GF-D8 (cell line): ENCODE measurements around the gene CIITA.
"Not testable (repeated sequence)": the region's sequence is repeated elsewhere in the genome, so short reads cannot be mapped to it uniquely, and the experiment has no call there.

Experiments used
- DNase-seq: peaks from one replicate; lab custom pipeline; 2025; lab: John Stamatoyannopoulos, UW

Gene CIITA

DNA sequence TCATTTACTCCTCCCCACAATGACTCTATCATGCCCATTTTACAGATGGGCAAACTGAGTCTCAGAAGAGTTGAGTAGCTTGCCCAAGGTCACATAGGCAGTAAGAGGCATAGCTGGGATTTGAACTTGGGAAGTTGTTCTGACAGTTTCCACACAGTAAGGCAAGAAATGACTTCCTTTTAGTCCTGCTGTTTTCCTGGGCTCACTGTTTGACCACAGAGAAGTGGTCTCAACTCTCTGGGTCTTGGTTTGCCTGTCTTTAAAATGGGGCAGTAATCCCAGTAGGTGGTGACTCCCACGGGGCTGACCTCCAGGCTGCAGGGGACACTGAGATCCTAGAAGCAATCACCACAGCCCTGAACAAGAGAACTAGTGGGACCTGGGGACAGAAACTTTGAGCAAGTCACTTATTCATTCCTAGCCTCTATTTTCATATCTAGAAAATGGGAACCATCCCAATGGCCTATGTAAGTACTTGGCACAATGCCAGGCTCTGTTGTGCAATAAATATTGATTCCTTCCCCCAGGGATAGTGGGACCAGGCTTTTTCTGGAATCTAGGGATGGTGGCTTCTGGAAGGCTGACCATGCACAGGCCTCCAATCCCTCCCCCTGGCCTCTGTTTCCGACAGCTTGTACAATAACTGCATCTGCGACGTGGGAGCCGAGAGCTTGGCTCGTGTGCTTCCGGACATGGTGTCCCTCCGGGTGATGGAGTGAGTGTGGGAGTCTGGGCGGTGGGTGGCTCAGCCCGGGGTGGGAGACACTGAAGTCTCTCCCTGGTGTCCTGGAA, 44.7 kb downstream of the CIITA start:
- no peak for DNase-seq

- DNase-seq: no peak
Measured at GRCh38 chr16:10922328-10923145, 45.5 kb downstream of the CIITA start.

DNA sequence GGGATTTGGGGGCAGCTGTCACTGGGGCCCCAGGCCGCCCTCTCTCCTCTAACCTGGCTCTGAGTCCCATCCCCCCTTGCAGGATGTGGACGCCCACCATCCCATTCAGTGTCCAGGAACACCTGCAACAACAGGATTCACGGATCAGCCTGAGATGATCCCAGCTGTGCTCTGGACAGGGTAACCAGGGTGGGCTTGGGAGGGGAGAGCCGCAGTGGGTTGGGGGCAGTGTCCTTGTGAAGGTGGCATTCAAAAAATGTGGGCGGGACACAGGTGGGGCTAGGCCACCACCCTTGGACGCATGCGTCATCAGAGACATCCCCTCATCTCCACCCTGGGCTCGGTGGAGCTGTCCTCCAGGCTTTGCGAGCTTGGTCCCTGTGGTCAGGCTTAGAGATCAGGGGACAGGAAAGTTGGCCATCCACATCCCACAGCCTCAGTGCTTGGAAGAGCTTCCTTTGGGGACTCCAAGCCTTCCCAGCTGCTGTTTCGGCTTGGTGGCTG, 46.2 kb downstream of the CIITA start:
- no peak for DNase-seq

DNA sequence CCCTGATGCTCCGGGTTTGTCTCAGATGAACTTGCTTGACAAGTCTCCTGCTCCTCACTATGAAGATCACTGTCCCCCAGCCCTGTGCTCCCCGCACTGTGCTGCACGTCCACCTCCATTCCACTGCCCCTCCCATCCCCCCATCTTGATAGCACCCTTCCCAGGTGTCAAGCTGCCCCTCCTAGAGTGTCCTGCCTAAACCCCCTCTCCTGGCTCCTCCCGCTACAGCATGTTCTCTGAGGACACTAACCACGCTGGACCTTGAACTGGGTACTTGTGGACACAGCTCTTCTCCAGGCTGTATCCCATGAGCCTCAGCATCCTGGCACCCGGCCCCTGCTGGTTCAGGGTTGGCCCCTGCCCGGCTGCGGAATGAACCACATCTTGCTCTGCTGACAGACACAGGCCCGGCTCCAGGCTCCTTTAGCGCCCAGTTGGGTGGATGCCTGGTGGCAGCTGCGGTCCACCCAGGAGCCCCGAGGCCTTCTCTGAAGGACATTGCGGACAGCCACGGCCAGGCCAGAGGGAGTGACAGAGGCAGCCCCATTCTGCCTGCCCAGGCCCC, 46.7 kb downstream of the CIITA start:
- no peak for DNase-seq

- DNase-seq: not testable (repeated sequence)
Measured at GRCh38 chr16:10925285-10925684, 48.3 kb downstream of the CIITA start.

GRCh38 chr16:10926094-10926493, 49.1 kb downstream of the CIITA start:
- no peak for DNase-seq

GRCh38 chr16:10926867-10927266, 49.9 kb downstream of the CIITA start:
- DNase-seq: no peak

DNA sequence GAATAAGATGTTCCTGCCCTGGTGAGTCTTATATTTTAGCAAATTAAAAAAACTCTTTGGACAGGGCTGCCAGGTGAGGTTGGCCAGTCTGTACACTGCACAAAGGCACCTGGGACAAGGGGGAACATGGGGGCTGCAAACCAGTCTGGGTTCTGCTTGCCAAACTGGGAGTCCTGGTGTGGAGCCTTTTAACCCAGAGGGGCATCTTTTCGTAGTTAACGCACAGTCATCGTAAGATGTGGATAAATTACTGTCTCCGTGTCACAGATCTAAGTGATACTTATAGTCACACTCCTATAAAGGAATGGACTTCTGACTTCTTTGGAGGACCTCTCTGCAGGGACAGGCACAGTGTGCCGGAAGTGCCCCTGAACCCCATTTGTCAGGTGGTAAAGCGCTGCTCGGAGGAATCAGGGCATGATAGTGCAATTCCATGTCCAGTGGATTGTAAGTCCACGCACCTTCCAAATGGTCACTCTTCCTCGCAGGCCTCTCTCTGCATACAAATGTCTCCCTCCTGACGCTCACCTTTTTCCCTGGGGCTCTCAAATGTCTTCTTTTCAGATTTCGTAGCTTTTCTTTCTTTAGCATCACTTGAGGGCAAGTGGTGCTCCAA, 50.6 kb downstream of the CIITA start:
- no peak for DNase-seq

DNA sequence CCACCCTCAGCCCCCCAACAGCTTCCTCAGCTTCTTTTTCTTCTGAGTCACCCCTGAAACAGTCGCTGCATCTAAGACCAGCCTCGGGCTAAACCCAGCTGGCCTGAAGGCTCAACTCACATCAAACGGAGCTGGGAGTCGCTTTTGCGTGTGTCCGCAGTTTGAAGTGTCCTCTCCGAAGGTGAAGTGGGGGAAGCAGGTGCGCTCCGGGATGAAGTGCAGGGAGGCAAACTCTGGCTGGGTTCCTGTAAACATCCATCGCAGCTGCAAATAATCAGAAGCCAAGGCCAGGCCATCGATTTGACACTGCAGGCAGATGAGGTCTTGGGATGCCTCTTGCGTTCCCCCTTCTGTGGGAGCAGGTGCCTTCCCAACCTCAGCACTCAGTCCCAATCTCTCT, 52.1 kb downstream of the CIITA start:
- not testable (repeated sequence) for DNase-seq

- DNase-seq: no peak
Measured at GRCh38 chr16:10929853-10930754, 53.1 kb downstream of the CIITA start.

DNA sequence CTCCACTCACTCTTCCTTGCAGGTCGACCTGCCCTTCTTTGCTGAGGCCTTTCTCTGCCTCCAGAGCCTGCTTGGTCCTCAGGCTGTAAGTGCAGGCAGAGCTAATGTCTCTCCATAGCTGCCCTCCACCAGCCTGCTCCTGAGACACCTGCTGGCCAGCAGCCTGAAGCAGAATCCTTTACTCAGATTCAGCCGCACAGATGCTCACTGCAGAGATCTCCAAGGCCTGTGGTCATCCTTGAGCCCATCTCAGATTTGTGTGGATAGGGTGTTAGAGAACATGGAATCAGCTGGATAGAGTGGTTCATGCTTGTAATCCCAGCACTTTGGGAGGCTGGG, 53.7 kb downstream of the CIITA start:
- no peak for DNase-seq

DNA sequence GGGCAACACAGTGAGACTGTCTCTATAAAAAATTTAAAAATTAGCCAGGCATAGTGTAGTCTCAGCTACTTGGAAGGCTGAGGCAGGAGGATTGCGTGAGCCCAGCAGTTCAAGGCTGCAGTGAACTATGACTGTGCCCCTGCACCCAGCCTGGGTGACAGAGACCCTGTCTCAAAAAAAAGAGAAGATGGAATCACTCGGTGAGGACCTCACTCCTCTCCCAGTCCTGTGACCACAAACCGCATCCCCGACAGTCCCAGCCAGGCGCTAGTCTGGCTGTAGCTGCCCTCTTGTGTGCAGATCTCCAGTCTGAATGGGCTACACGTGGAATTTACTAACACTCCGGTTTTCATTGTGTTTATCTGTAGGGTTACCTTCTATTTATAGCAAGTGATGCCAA, 54.1 kb downstream of the CIITA start:
- no peak for DNase-seq

DNA sequence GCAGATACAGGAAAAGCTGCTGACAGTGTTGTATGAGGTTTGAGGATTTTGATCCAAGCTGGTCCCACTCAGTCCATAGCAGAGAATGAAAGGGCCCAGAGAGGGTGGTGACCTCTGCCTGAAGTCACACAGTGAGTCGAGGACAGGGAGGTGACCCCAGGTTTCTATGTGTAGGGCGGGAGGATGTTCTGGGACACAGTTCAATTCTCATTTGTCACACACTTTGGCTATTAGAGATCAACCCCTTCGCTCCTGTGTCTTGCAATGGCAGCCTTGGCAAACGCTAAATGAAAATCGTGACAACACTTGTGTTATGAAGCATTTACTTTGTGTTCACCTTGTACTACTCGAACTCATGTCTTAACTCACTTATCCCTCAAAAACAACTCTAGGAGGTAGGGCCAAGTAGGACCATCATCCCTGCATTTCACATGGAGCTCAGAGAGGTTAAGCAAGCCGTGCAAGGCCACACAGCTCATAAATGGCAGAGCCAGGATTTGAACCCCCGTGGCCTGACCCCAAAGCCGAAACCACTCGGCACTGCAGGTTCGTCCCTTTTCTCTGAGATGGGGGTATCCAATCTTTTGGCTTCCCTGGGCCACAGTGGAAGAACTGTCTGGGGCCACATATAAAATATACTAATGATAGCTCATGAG, 55.1 kb downstream of the CIITA start:
- no peak for DNase-seq

DNA sequence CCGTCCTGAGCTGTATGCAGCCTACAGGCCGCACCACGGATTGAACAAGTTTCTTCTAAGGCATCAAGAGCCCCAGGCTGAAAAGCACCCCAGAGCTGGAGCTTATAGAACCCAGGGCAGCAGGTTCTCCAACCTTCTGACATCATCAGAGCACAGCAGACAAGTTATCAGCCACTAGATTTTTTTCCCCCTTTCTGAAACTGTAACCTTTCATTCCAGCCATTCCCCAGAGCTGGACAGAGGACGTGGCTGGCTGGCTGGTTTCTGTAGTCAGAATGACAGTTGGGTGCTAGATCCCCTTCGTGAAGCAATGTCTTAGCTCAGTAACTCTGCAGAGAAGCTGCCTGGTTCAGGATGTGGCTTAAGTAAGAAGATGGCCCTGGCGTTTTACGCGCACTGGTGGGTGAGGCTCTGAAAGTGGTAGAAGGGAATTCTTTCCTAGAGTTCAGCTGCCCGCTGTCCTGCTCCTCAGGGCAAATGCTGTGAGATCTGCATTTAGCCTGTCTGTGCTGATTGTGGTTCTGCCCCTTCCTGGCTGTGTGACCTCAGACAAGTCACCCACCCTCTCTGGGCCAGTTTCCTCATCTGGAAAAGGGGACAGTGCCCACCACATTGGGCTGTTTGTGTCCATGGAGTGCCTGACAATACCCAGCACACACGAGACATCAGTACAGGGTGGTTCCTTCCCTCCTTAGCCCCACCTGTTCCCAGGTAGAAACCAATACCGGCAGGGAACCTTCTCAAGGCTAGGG, 56.1 kb downstream of the CIITA start:
- DNase-seq: peak; percentile 16

DNA sequence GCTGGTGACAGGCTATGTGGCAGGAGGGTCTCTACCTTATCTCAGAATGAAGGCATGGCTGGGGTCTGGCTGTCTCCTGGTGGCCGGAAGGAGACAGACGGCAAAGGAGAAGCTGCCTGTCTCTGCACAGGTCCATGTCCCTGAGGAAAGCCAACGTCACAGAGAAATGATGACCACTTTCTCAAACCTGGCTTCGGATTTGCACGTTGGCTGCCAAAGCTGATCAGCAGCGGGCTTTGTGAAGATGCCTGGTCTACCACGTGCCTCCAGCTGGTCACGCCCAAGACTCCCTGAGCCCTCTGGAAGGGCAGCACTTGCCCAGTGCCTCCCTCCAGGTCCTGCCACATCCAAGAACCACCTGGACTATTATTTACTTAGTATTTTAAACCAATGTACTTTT, 56.9 kb downstream of the CIITA start:
- no peak for DNase-seq

- DNase-seq: no peak
Measured at GRCh38 chr16:10934325-10935107, 57.5 kb downstream of the CIITA start.

DNA sequence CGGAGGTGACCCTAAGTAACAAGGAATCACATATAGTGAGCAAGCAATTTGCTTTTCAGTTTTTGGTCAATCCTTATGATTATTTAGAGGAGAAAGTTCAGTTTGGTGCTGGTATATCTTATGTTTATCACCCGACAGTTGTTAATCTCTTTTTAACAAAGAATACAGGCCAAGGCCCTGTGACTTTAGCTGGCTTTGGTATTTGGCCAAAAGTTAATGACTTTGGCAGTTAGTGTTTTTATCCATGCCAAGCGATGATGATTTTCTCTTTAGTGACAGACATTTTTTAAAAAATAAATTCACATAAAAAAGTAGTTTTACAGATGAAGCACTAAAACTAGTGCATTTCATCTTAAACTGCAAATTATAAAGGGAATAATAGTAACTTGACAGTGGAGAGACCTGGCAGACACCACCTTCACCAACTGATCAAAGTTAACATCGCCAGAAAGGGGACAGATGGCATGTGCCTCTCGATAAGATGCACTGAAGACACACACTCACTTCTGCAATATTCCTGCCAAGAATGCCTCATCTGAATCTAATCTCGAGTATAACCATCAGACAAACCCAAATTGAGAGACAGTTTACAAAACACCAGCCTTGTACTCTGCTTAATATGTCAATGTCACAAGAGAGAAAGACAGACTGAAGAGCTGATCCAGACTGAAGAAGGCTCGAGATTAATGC, 58.4 kb downstream of the CIITA start:
- no peak for DNase-seq

DNA sequence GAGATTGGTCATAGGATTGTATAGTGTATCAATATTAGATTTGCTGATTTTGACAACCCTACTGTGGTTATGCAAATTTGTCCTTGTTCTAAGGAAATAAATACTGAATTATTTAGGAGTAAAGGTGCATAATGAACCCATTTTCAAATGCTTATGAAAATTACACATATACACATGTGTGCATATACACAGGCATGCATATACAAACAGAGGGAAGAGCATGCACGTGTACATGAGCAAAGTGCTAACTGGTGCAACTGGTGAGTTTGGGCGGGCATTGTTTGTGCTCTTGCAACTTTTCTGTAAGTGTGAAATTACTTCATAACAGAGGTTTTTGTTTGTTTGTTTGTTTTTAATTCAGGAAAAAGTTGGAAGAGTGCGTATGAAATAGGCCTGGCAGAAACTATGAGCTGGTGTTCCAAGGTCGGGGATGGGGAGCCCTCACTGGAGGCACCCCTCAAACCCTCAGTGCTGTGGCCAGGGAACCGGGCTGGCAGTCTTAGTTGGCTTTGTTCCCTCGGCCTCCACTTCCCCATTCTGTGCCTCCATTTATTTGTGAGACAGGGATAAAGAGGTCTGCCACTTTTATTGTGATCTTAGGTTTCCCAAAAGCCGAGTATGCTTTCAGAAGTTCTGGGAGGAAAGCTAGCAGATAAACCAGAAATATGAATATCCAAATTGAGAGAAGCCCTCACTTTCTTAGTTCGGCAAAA, 59.4 kb downstream of the CIITA start:
- DNase-seq: no peak
